Measurements from ENCODE around the gene RSPH4A. TPM values are rescaled to one million over a fixed set of nuclear protein-coding genes. Genes with fewer than 3 reads are reported as not detected.
"Not testable (repeated sequence)": the region's sequence is repeated elsewhere in the genome, so short reads cannot be mapped to it uniquely, and the experiment has no call there.

Gene RSPH4A
- polyA plus RNA-seq, 1 donor = 0.70 TPM

- not testable (repeated sequence) for H3K4me3 ChIP-seq (ENCODE audit: low read length); H3K9me3 ChIP-seq (ENCODE audit: control insufficient read depth, low read depth, low read length); H3K4me1 ChIP-seq (ENCODE audit: control insufficient read depth, insufficient read depth, low read length); H3K27me3 ChIP-seq (ENCODE audit: control insufficient read depth, insufficient read depth, low read length); H3K36me3 ChIP-seq (ENCODE audit: control insufficient read depth, insufficient read depth, low read length); DNase-seq; H3K27ac ChIP-seq (ENCODE audit: low read length)
- no CpG with 5 or more reads among the region's 2 CpGs for WGBS (ENCODE audit: insufficient coverage, low lambda C conversion rate)
These were observed 47.9 kb downstream of the RSPH4A start for GRCh38 chr6:116664169-116664568.

DNA sequence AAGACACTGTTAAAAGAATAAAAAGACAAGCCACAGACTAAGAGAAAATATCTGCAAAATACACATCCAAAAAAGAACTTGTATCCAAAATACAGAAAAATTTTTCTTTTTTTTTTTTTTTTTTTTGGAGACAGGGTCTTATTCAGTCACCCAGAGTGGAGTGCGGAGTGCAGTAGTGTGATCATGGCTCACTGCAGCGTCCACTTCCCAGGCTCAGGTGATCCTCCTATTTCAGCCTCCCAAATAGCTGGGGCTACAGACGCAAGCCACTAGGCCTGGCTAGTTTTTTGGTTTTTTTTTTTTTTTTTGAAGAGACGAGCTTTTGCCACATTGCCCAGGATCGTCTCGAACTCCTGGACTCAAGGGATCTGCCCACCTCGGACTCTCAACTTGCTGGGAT lies 49.2 kb downstream of the RSPH4A start:
- Histone ChIP-seq H3K9me3 (ENCODE audit: control insufficient read depth, low read depth, low read length) (no peaks in the 10 kb centered on the region), H3K4me3 (ENCODE audit: low read length) (no peak overlapping the region), H3K4me1 (ENCODE audit: control insufficient read depth, insufficient read depth, low read length) (peaks cover 6% of the 10 kb centered on the region), H3K27me3 (ENCODE audit: control insufficient read depth, insufficient read depth, low read length) (no peaks in the 10 kb centered on the region), H3K27ac (ENCODE audit: low read length) (no peak overlapping the region), H3K36me3 (ENCODE audit: control insufficient read depth, insufficient read depth, low read length) (no peaks in the 10 kb centered on the region)
- WGBS (ENCODE audit: insufficient coverage, low lambda C conversion rate) = no CpG with 5 or more reads among the region's 7 CpGs
- no peak for DNase-seq

GRCh38 chr6:116666869-116667268 lies 50.6 kb downstream of the RSPH4A start:
- Histone ChIP-seq H3K4me3 (ENCODE audit: low read length) (no peak overlapping the region), H3K27me3 (ENCODE audit: control insufficient read depth, insufficient read depth, low read length) (peaks cover 5% of the 10 kb centered on the region), H3K36me3 (ENCODE audit: control insufficient read depth, insufficient read depth, low read length) (no peaks in the 10 kb centered on the region), H3K4me1 (ENCODE audit: control insufficient read depth, insufficient read depth, low read length) (peaks cover 6% of the 10 kb centered on the region), H3K9me3 (ENCODE audit: control insufficient read depth, low read depth, low read length) (no peaks in the 10 kb centered on the region), H3K27ac (ENCODE audit: low read length) (no peak overlapping the region)
- no peak for DNase-seq
- WGBS (ENCODE audit: insufficient coverage, low lambda C conversion rate) = no CpG with 5 or more reads among the region's 1 CpG

DNA sequence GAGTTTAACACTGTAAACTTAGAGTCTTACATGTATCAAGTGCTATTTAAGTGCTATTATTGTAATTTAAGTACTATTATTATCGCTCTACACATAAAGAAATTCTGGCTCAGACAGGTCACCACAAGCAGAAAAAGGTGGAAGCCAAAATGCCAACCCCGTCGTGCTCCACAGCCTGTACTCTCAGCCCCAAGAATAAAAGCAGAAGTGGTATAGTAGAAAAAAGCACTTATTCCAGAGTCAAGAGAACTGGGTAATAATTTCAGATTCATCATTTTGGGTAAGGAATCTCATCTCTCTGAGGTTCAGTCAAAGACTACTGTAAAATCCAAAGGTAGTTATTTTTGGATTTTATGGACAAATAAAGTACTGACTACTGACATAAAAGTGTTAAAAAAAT lies 51.3 kb downstream of the RSPH4A start:
- H3K4me3 ChIP-seq (ENCODE audit: low read length) = peak overlapping the region; percentile 91
- H3K4me1 ChIP-seq (ENCODE audit: control insufficient read depth, insufficient read depth, low read length) = peaks cover 6% of the 10 kb centered on the region
- H3K9me3 ChIP-seq (ENCODE audit: control insufficient read depth, low read depth, low read length) = no peaks in the 10 kb centered on the region
- 100% methylated on average over 1 of the region's 3 CpGs for WGBS (ENCODE audit: insufficient coverage, low lambda C conversion rate)
- no peak for DNase-seq
- H3K27me3 ChIP-seq (ENCODE audit: control insufficient read depth, insufficient read depth, low read length) = peaks cover 5% of the 10 kb centered on the region
- peak overlapping the region; percentile 87 for H3K27ac ChIP-seq (ENCODE audit: low read length)
- no peaks in the 10 kb centered on the region for H3K36me3 ChIP-seq (ENCODE audit: control insufficient read depth, insufficient read depth, low read length)

DNA sequence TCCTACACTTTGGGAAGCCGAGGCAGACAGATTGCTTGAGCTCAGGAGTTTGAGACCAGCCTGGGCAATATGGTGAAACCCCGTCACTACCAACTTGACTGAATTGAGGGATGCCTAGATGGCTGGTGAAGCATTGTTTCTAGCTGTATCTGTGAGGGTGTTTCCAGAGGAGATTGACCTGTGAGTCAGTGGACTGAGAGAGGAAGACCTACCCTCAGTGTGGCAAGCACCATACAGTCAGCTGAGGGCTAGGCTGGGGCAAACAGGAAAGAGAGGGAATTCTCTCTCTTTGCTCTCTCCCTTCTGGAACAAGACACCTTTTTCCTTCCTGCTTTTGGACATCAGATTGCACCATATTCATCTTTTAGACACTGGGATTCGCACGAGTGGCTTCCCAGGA lies 56.0 kb downstream of the RSPH4A start:
- Histone ChIP-seq H3K4me1 (ENCODE audit: control insufficient read depth, insufficient read depth, low read length) (peaks cover 3% of the 10 kb centered on the region), H3K27ac (ENCODE audit: low read length) (no peak overlapping the region), H3K9me3 (ENCODE audit: control insufficient read depth, low read depth, low read length) (no peaks in the 10 kb centered on the region), H3K27me3 (ENCODE audit: control insufficient read depth, insufficient read depth, low read length) (peaks cover 13% of the 10 kb centered on the region), H3K4me3 (ENCODE audit: low read length) (no peak overlapping the region), H3K36me3 (ENCODE audit: control insufficient read depth, insufficient read depth, low read length) (no peaks in the 10 kb centered on the region)
- no CpG with 5 or more reads among the region's 4 CpGs for WGBS (ENCODE audit: insufficient coverage, low lambda C conversion rate)
- DNase-seq = no peak

- no peak overlapping the region for H3K27ac ChIP-seq (ENCODE audit: low read length)
These were observed 59.7 kb downstream of the RSPH4A start for GRCh38 chr6:116676021-116676420.

DNA sequence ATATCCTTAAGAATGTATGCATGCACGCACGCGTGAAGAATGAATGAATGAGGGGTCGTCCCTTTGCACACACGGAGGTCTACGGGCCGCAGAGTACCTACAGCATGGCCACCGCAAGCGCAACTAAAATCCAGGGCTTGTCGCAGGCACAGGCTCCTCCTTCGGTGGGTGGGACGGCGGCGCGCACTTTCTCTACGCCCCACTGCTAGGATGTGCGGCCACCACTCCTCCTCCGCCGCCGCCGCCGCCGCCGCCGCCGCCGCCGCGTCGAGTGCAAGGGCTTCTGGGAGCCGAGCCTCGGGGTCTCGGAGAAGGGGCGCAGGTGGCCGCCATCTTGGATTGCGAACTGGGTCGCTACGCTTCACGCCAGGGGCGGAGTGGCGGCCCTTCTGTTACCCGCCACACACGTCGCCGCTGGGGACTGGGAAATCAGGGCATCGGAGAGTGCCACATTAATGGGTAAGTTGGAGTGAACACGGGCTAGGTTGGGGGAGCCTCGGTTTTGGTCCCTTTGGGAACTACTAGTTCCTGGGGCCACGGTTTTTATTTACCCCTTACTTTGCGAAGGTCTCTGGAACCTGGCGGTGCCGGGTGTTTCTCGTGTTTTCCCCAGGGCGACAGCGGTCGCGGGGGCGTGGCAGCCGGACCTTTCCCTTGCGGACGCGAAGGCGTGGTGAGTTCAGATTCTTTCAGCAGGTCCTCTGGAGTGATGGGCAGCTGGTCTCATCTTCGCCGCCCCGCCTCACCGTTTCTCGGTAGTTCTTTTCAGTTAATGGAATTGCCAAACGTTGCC lies 64.8 kb downstream of the RSPH4A start, which contains the start of gene KPNA5:
KPNA5 (plus strand) TSS at position 332 of the 793 bp plus-strand sequence; CDS start at position 456, 124 bp downstream.
- H3K4me1 ChIP-seq (ENCODE audit: control insufficient read depth, insufficient read depth, low read length) = no peaks in the 10 kb centered on the region
- peaks cover 5% of the 10 kb centered on the region for H3K27me3 ChIP-seq (ENCODE audit: control insufficient read depth, insufficient read depth, low read length)
- no peaks in the 10 kb centered on the region for H3K36me3 ChIP-seq (ENCODE audit: control insufficient read depth, insufficient read depth, low read length)
- 0% methylated on average over 2 of the region's 69 CpGs for WGBS (ENCODE audit: insufficient coverage, low lambda C conversion rate)
- H3K4me3 ChIP-seq (ENCODE audit: low read length) = peak within 1 kb of the TSS; percentile 97
- DNase-seq = peak; percentile 86 to 95
- peak within 1 kb of the TSS; percentile 97 for H3K27ac ChIP-seq (ENCODE audit: low read length)
- H3K9me3 ChIP-seq (ENCODE audit: control insufficient read depth, low read depth, low read length) = no peaks in the 10 kb centered on the region

More at GRCh38 chr6:116676021-116676420, 59.7 kb downstream of the RSPH4A start:
- no peak for DNase-seq
- no peaks in the 10 kb centered on the region for H3K9me3 ChIP-seq (ENCODE audit: control insufficient read depth, low read depth, low read length)
- no peaks in the 10 kb centered on the region for H3K4me1 ChIP-seq (ENCODE audit: control insufficient read depth, insufficient read depth, low read length)
- H3K4me3 ChIP-seq (ENCODE audit: low read length) = no peak overlapping the region
- WGBS (ENCODE audit: insufficient coverage, low lambda C conversion rate) = no CpG with 5 or more reads among the region's 1 CpG
- H3K36me3 ChIP-seq (ENCODE audit: control insufficient read depth, insufficient read depth, low read length) = no peaks in the 10 kb centered on the region
- peaks cover 13% of the 10 kb centered on the region for H3K27me3 ChIP-seq (ENCODE audit: control insufficient read depth, insufficient read depth, low read length)

GRCh38 chr6:116682334-116682712 lies 66.0 kb downstream of the RSPH4A start:
- Histone ChIP-seq H3K4me3 (ENCODE audit: low read length) (peak overlapping the region; percentile 97), H3K27ac (ENCODE audit: low read length) (no peak overlapping the region), H3K9me3 (ENCODE audit: control insufficient read depth, low read depth, low read length) (no peaks in the 10 kb centered on the region), H3K36me3 (ENCODE audit: control insufficient read depth, insufficient read depth, low read length) (no peaks in the 10 kb centered on the region), H3K4me1 (ENCODE audit: control insufficient read depth, insufficient read depth, low read length) (no peaks in the 10 kb centered on the region), H3K27me3 (ENCODE audit: control insufficient read depth, insufficient read depth, low read length) (no peaks in the 10 kb centered on the region)
- WGBS (ENCODE audit: insufficient coverage, low lambda C conversion rate) = 71% methylated on average over 2 of the region's 5 CpGs
- DNase-seq = peak in 1 of 2 donors; percentile 36

Other genes with a start within 250 kb of the RSPH4A start
- 16.8 TPM for gene DSE, start 245.5 kb upstream of the RSPH4A start, polyA plus RNA-seq
- gene CALHM6, start 155.1 kb upstream of the RSPH4A start, polyA plus RNA-seq = 7.8 TPM
- gene CALHM5, start 104.8 kb upstream of the RSPH4A start, polyA plus RNA-seq = 0.91 TPM
- 0.18 TPM for gene TRAPPC3L, start 70.8 kb upstream of the RSPH4A start, polyA plus RNA-seq
- gene CALHM4, start 62.7 kb upstream of the RSPH4A start, polyA plus RNA-seq = 0.13 TPM
- 48.6 TPM for gene RWDD1, start 45.0 kb upstream of the RSPH4A start, polyA plus RNA-seq
- 17.7 TPM for gene ZUP1, start 52.3 kb downstream of the RSPH4A start, polyA plus RNA-seq
- 8.9 TPM for gene KPNA5, start 64.7 kb downstream of the RSPH4A start, polyA plus RNA-seq
- gene FAM162B, start 149.2 kb downstream of the RSPH4A start, polyA plus RNA-seq = 0.73 TPM
- not detected for gene GPRC6A, start 212.6 kb downstream of the RSPH4A start, polyA plus RNA-seq